HCT116 (cell line): ENCODE data around the gene CCDC3. TPM values are rescaled to one million over a fixed set of nuclear protein-coding genes. Genes with fewer than 3 reads are reported as not detected.

Source experiments
- ATAC-seq: fragments of 200-7000 bp; cut with Tn5 transposase; 2 replicates; pipeline ENCODE4 v1.9.1; 2020; ENCODE audit warnings: mild to moderate bottlenecking, moderate library complexity
- BruUV-seq: library from RNA; stranded (reverse); fragments of 400-500 nt; replicated peaks from 2 replicates; lab custom pipeline; 2021; lab: Mats Ljungman, UMichigan
- CTCF ChIA-PET: fragments of 300-600 bp; sonication (Branson Sonifier 250); formaldehyde crosslinking; loops from one replicate; lab custom pipeline; 2021; ENCODE audit warnings: antibody characterized with exemption; lab: Charles Lee
- POLR2A ChIA-PET: fragments of 300-600, 350-600 bp; sonication (Branson Sonifier 250); formaldehyde crosslinking; loops from one replicate; lab custom pipeline; 2021; ENCODE audit warnings: antibody characterized with exemption; lab: Charles Lee
- RAD21 ChIA-PET, 2 experiments: fragments of 300-600 bp; sonication (Branson Sonifier 250); formaldehyde crosslinking; loops; one replicate each; lab custom pipeline; 2023; ENCODE audit warnings: low total read pairs in 2 of 2; ENCODE audit not compliant: uncharacterized antibody in 2 of 2, unreplicated experiment in 2 of 2, low non-redundant PET in 1 of 2; lab: Charles Lee
- DNase-seq: peaks from one replicate; pipeline ENCODE4 v3.0.0-alpha.2; 2010; ENCODE audit warnings: low read depth, low spot score
- H2AFZ ChIP-seq: fragments of 200-600 bp; shearing (Covaris generic), sonication (generic); 2 replicates; pipeline ENCODE4 v1.6.1; 2017; ENCODE audit warnings: low read depth, mixed run types, mixed read lengths, antibody characterized with exemption, low read length; ENCODE audit not compliant: poor library complexity, severe bottlenecking
- H3K27ac ChIP-seq: 2 replicates; pipeline ENCODE4 v1.5.1; 2012; ENCODE audit warnings: low read depth, low read length
- H3K27me3 ChIP-seq: fragments of 200-600 bp; sonication (generic); 2 replicates; pipeline ENCODE4 v1.6.1; 2016; ENCODE audit warnings: mixed run types, low read length, mixed read lengths; ENCODE audit not compliant: insufficient read depth
- H3K36me3 ChIP-seq, 2 experiments: fragments of 200-500 bp in 1 of 2; fragments of 200-600 bp in 1 of 2; sonication (Bioruptor generic) in 1 of 2; sonication (generic) in 1 of 2; 2 replicates each; pipeline versions ENCODE4 v1.5.1 to v1.6.1; 2014 to 2016; ENCODE audit warnings: low read length in 2 of 2, inconsistent platforms in 1 of 2, mixed read lengths in 1 of 2, mixed run types in 1 of 2; ENCODE audit not compliant: insufficient read depth in 2 of 2, control insufficient read depth in 1 of 2
- H3K4me1 ChIP-seq, 2 experiments: fragments of 200-600 bp in 1 of 2; sonication (generic) in 1 of 2; 2 replicates each; pipeline versions ENCODE4 v1.5.1 to v1.6.1; 2012 to 2017; ENCODE audit warnings: low read length in 2 of 2, inconsistent platforms in 1 of 2, mild to moderate bottlenecking in 1 of 2, mixed read lengths in 1 of 2, mixed run types in 1 of 2, moderate library complexity in 1 of 2; ENCODE audit not compliant: insufficient read depth in 2 of 2, control insufficient read depth in 1 of 2
- H3K4me2 ChIP-seq: fragments of 200-600 bp; sonication (generic); 2 replicates; pipeline ENCODE4 v1.6.1; 2017; ENCODE audit warnings: mixed run types, low read length, mixed read lengths
- H3K4me3 ChIP-seq, 2 experiments: fragments of 200-600 bp in 1 of 2; sonication (generic) in 1 of 2; replicated peaks in 1 of 2; 2 replicates each; pipeline ENCODE4 v1.5.1; 2011 to 2016; ENCODE audit warnings: low read length in 2 of 2, control low read depth in 1 of 2, low read depth in 1 of 2, mild to moderate bottlenecking in 1 of 2, mixed read lengths in 1 of 2, mixed run types in 1 of 2
- H3K79me2 ChIP-seq: fragments of 200-600 bp; sonication (generic); 2 replicates; pipeline ENCODE4 v1.6.1; 2017; ENCODE audit warnings: mild to moderate bottlenecking, mixed run types, low read length, moderate library complexity, mixed read lengths; ENCODE audit not compliant: insufficient read depth
- H3K9ac ChIP-seq: fragments of 200-600 bp; sonication (generic); 2 replicates; pipeline ENCODE4 v1.6.1; 2016; ENCODE audit warnings: low read length, mixed read lengths
- H3K9me2 ChIP-seq: fragments of 200-600 bp; sonication (generic), shearing (Covaris generic); 2 replicates; pipeline ENCODE4 v1.6.1; 2017; ENCODE audit warnings: mixed run types, mild to moderate bottlenecking, moderate library complexity; ENCODE audit not compliant: insufficient read depth
- H3K9me3 ChIP-seq, 2 experiments: fragments of 200-500 bp in 1 of 2; fragments of 200-600 bp in 1 of 2; sonication (Bioruptor generic) in 1 of 2; sonication (generic) in 1 of 2; 2 replicates each; pipeline ENCODE4 v1.6.1; 2014 to 2017; ENCODE audit warnings: low read length in 2 of 2, mixed read lengths in 2 of 2, inconsistent platforms in 1 of 2, low read depth in 1 of 2, mild to moderate bottlenecking in 1 of 2, mixed run types in 1 of 2, moderate library complexity in 1 of 2; ENCODE audit not compliant: control insufficient read depth in 1 of 2, insufficient read depth in 1 of 2
- H4K20me1 ChIP-seq: fragments of 200-600 bp; sonication (generic), shearing (Covaris generic); 2 replicates; pipeline ENCODE4 v1.6.1; 2017; ENCODE audit warnings: mixed run types, mild to moderate bottlenecking, moderate library complexity; ENCODE audit not compliant: insufficient read depth
- ATF3 ChIP-seq: IDR thresholded peaks from 2 replicates; pipeline ENCODE4 v1.6.1; 2012
- CBX3 ChIP-seq: IDR thresholded peaks from 2 replicates; pipeline ENCODE4 v1.6.1; 2012; ENCODE audit warnings: low read depth
- CEBPB ChIP-seq: IDR thresholded peaks from 2 replicates; pipeline ENCODE4 v1.6.1; 2012; ENCODE audit warnings: low read depth
- CTCF ChIP-seq, 3 experiments: fragments of 200-600 bp in 1 of 3; sonication (generic) in 1 of 3; IDR thresholded peaks in 2 of 3; conservative IDR thresholded peaks in 1 of 3; 2 replicates each; pipeline ENCODE4 v1.5.1; 2012 to 2017; ENCODE audit warnings: low read depth in 2 of 3, low read length in 2 of 3, antibody characterized with exemption in 1 of 3, borderline replicate concordance in 1 of 3, control low read depth in 1 of 3, mild to moderate bottlenecking in 1 of 3, mixed read lengths in 1 of 3, mixed run types in 1 of 3, moderate library complexity in 1 of 3; ENCODE audit not compliant: insufficient read depth in 1 of 3
- EGR1 ChIP-seq: IDR thresholded peaks from 2 replicates; pipeline ENCODE4 v1.6.1; 2012; ENCODE audit warnings: low read depth
- ELF1 ChIP-seq: IDR thresholded peaks from 2 replicates; pipeline ENCODE4 v1.6.1; 2012; ENCODE audit warnings: low read depth, borderline replicate concordance
- EZH2phosphoT487 ChIP-seq: fragments of 200-600 bp; IDR thresholded peaks from 2 replicates; pipeline ENCODE4 v1.6.1; 2018; ENCODE audit warnings: antibody characterized with exemption, borderline replicate concordance
- JUND ChIP-seq: IDR thresholded peaks from 2 replicates; pipeline ENCODE4 v1.6.1; 2012
- MAX ChIP-seq: IDR thresholded peaks from 2 replicates; pipeline ENCODE4 v1.6.1; 2012
- POLR2AphosphoS5 ChIP-seq: IDR thresholded peaks from 2 replicates; pipeline ENCODE4 v1.6.1; 2011; ENCODE audit warnings: mild to moderate bottlenecking, low read depth, low read length, moderate library complexity
- RAD21 ChIP-seq: IDR thresholded peaks from 2 replicates; pipeline ENCODE4 v1.6.1; 2012; ENCODE audit warnings: low read depth, mild to moderate bottlenecking
- TCF7L2 ChIP-seq: IDR thresholded peaks from 2 replicates; pipeline ENCODE4 v1.7.0; 2011; ENCODE audit warnings: borderline replicate concordance, inconsistent platforms; ENCODE audit not compliant: insufficient read depth, insufficient read length; ENCODE audit errors: extremely low read depth
- ZBTB33 ChIP-seq: IDR thresholded peaks from 2 replicates; pipeline ENCODE4 v1.6.1; 2011; ENCODE audit warnings: mild to moderate bottlenecking, low read length, moderate library complexity; ENCODE audit not compliant: insufficient replicate concordance; ENCODE audit errors: extremely low read depth
- ZFX ChIP-seq: fragments of 450-650 bp; IDR thresholded peaks from 2 replicates; pipeline ENCODE4 v1.6.1; 2017
- ZNF274 ChIP-seq: fragments of 200-500 bp; sonication (Bioruptor generic); IDR thresholded peaks from 2 replicates; pipeline ENCODE4 v1.6.1; 2014; ENCODE audit warnings: mild to moderate bottlenecking, low read depth, low read length, inconsistent platforms
- intact Hi-C: fragments of 100-400 bp; cut with micrococcal nuclease; formaldehyde crosslinking; loops from 2 replicates; pipeline ENCODE4 v1.10.0; 2022
- total RNA-seq: library from RNA; stranded (reverse); gene quantifications from one replicate; pipeline ENCODE4 v1.2.1, GENCODE V29; 2021; ENCODE audit not compliant: unreplicated experiment

CCDC3 gene
- total RNA-seq, 1 experiment from 2014 or later: 10.5 TPM

- intact Hi-C loops: no loop called here
- H3K9me2 ChIP-seq: no peaks in the 10 kb centered on the region
- no peak for DNase-seq
- POLR2A ChIA-PET: no interaction called here
- H4K20me1 ChIP-seq: no peaks in the 10 kb centered on the region
- no peak overlapping the region for H3K9ac ChIP-seq
- H3K36me3 ChIP-seq: no peaks in the 10 kb centered on the region
- RAD21 ChIA-PET: no interaction called here
- no peak for ATAC-seq
- H3K4me2 ChIP-seq: no peak overlapping the region
- CTCF ChIA-PET: no interaction called here
- no peaks in the 10 kb centered on the region for H3K9me3 ChIP-seq
- H2AFZ ChIP-seq: no peak overlapping the region
- H3K27ac ChIP-seq: no peak overlapping the region
- H3K27me3 ChIP-seq: no peaks in the 10 kb centered on the region
- TF ChIP-seq EZH2phosphoT487: no peak
- no peak for TF ChIP-seq RAD21
- TF ChIP-seq MAX: no peak
- TF ChIP-seq ELF1: no peak
- no peak for TF ChIP-seq CBX3
- TF ChIP-seq CEBPB: no peak
- H3K79me2 ChIP-seq: no peaks in the 10 kb centered on the region
- H3K4me1 ChIP-seq: no peaks in the 10 kb centered on the region
- no peak overlapping the region for H3K4me3 ChIP-seq
- BruUV-seq: no TSS peak
Measured at GRCh38 chr10:12924911-12925310, 76.6 kb downstream of the CCDC3 start.

GRCh38 chr10:12922117-12922900 lies 79.2 kb downstream of the CCDC3 start:
- H3K9me3 ChIP-seq: no peaks in the 10 kb centered on the region
- no peaks in the 10 kb centered on the region for H3K79me2 ChIP-seq
- no peak for DNase-seq
- no peak overlapping the region for H2AFZ ChIP-seq
- ATAC-seq: no peak
- H3K4me2 ChIP-seq: no peak overlapping the region
- H3K9me2 ChIP-seq: no peaks in the 10 kb centered on the region
- intact Hi-C loops: no loop called here
- ChIA-PET POLR2A (no interaction called here), CTCF (no interaction called here), RAD21 (no interaction called here)
- H3K36me3 ChIP-seq: no peaks in the 10 kb centered on the region
- BruUV-seq: no TSS peak
- no peak overlapping the region for H3K9ac ChIP-seq
- H4K20me1 ChIP-seq: no peaks in the 10 kb centered on the region
- no peak overlapping the region for H3K4me3 ChIP-seq
- no peaks in the 10 kb centered on the region for H3K4me1 ChIP-seq
- no peak overlapping the region for H3K27ac ChIP-seq
- H3K27me3 ChIP-seq: no peaks in the 10 kb centered on the region
- TF ChIP-seq CTCF (IDR thresholded peaks at IDR 0.05 in 2 of 3, conservative IDR thresholded peaks at IDR 0.05 in 1 of 3; ENCODE audit: borderline replicate concordance in 1 of 3, insufficient read depth in 1 of 3, low read depth in 2 of 3, low read length in 2 of 3) (no peak), EGR1 (no peak), CEBPB (no peak), ATF3 (no peak), TCF7L2 (no peak), RAD21 (no peak), POLR2AphosphoS5 (no peak), ZFX (no peak), JUND (no peak), EZH2phosphoT487 (no peak), ZNF274 (no peak), ZBTB33 (no peak)
